DOHH2 (cell line): ENCODE measurements around the gene VPS45.
"Not testable (repeated sequence)": the region's sequence is repeated elsewhere in the genome, so short reads cannot be mapped to it uniquely, and the experiment has no call there.

Source experiments
- H3F3A ChIP-seq: fragments of 200-600 bp; sonication (generic), shearing (Covaris generic); 2 replicates; pipeline ENCODE4 v1.6.0; 2016; ENCODE audit warnings: antibody characterized with exemption, mild to moderate bottlenecking; ENCODE audit not compliant: control insufficient read depth, insufficient read depth
- H3K27ac ChIP-seq: fragments of 200-600 bp; sonication (generic); 2 replicates; pipeline ENCODE4 v1.5.1; 2014; ENCODE audit warnings: low read depth, mild to moderate bottlenecking, low read length, moderate library complexity
- H3K27me3 ChIP-seq: fragments of 200-600 bp; sonication (generic); 2 replicates; pipeline ENCODE4 v1.6.1; 2014; ENCODE audit warnings: mild to moderate bottlenecking, low read length, mixed read lengths; ENCODE audit not compliant: control insufficient read depth
- H3K36me3 ChIP-seq: fragments of 200-600 bp; sonication (generic); 2 replicates; pipeline ENCODE4 v1.6.1; 2014; ENCODE audit warnings: mild to moderate bottlenecking, low read length, moderate library complexity, mixed read lengths; ENCODE audit not compliant: control insufficient read depth
- H3K4me1 ChIP-seq: fragments of 200-600 bp; sonication (generic); 2 replicates; pipeline ENCODE4 v1.6.1; 2014; ENCODE audit warnings: mild to moderate bottlenecking, low read length, mixed read lengths; ENCODE audit not compliant: control insufficient read depth
- H3K4me2 ChIP-seq: fragments of 200-600 bp; sonication (generic); 2 replicates; pipeline ENCODE4 v1.6.0; 2014; ENCODE audit warnings: mild to moderate bottlenecking, low read length, moderate library complexity
- H3K4me3 ChIP-seq: fragments of 200-600 bp; sonication (generic); 2 replicates; pipeline ENCODE4 v1.5.1; 2014; ENCODE audit warnings: mild to moderate bottlenecking, low read length, mixed read lengths
- H3K79me2 ChIP-seq: fragments of 200-600 bp; sonication (generic); 2 replicates; pipeline ENCODE4 v1.6.1; 2014; ENCODE audit warnings: mild to moderate bottlenecking, low read length, mixed read lengths; ENCODE audit not compliant: control insufficient read depth
- H3K9me2 ChIP-seq: fragments of 200-600 bp; sonication (generic); replicated peaks from 2 replicates; pipeline ENCODE4 v1.6.1; 2014; ENCODE audit warnings: mild to moderate bottlenecking, low read length, mixed read lengths; ENCODE audit not compliant: control insufficient read depth
- H3K9me3 ChIP-seq: fragments of 200-600 bp; sonication (generic); 2 replicates; pipeline ENCODE4 v1.6.1; 2014; ENCODE audit warnings: antibody characterized with exemption, low read length, mixed read lengths; ENCODE audit not compliant: control insufficient read depth, insufficient read depth
- H4K20me1 ChIP-seq: fragments of 200-600 bp; sonication (generic); 2 replicates; pipeline ENCODE4 v1.6.0; 2014; ENCODE audit warnings: low read depth, mild to moderate bottlenecking, antibody characterized with exemption, low read length, moderate library complexity; ENCODE audit not compliant: control insufficient read depth, insufficient read depth
- CTCF ChIP-seq: fragments of 200-600 bp; sonication (generic); IDR thresholded peaks from one replicate; pipeline ENCODE4 v1.5.1; 2014; ENCODE audit warnings: antibody characterized with exemption, mild to moderate bottlenecking, low read depth, low read length; ENCODE audit not compliant: poor library complexity, severe bottlenecking
- EZH2phosphoT487 ChIP-seq: fragments of 200-600 bp; sonication (generic); IDR thresholded peaks from 2 replicates; pipeline ENCODE4 v1.6.1; 2017; ENCODE audit warnings: borderline replicate concordance, mild to moderate bottlenecking, antibody characterized with exemption, low read length, moderate library complexity, mixed read lengths

VPS45 gene

GRCh38 chr1:150028322-150028721 is 39.3 kb upstream of the VPS45 start:
- Histone ChIP-seq H3K9me2 (no peaks in the 10 kb centered on the region), H3K27ac (no peak overlapping the region), H4K20me1 (no peaks in the 10 kb centered on the region), H3K79me2 (no peaks in the 10 kb centered on the region), H3K27me3 (peaks cover 27% of the 10 kb centered on the region), H3F3A (no peaks in the 10 kb centered on the region), H3K9me3 (no peaks in the 10 kb centered on the region), H3K4me3 (no peak overlapping the region), H3K4me1 (no peaks in the 10 kb centered on the region), H3K4me2 (no peak overlapping the region), H3K36me3 (no peaks in the 10 kb centered on the region)
- TF ChIP-seq CTCF = no peak

GRCh38 chr1:150034336-150034735 is 33.2 kb upstream of the VPS45 start:
- no peak for TF ChIP-seq CTCF
- TF ChIP-seq EZH2phosphoT487 = no peak
- no peaks in the 10 kb centered on the region for H4K20me1 ChIP-seq
- no peak overlapping the region for H3K27ac ChIP-seq
- no peak overlapping the region for H3K4me3 ChIP-seq
- H3K9me2 ChIP-seq = no peaks in the 10 kb centered on the region
- H3K9me3 ChIP-seq = no peaks in the 10 kb centered on the region
- H3K4me1 ChIP-seq = no peaks in the 10 kb centered on the region
- no peak overlapping the region for H3K4me2 ChIP-seq
- H3F3A ChIP-seq = no peaks in the 10 kb centered on the region
- H3K79me2 ChIP-seq = no peaks in the 10 kb centered on the region
- H3K36me3 ChIP-seq = no peaks in the 10 kb centered on the region
- peaks cover 13% of the 10 kb centered on the region for H3K27me3 ChIP-seq

GRCh38 chr1:150049926-150050325 is 17.6 kb upstream of the VPS45 start:
- H3K4me1 ChIP-seq = peaks cover 8% of the 10 kb centered on the region
- H3K9me2 ChIP-seq = no peaks in the 10 kb centered on the region
- 0 out of 2 replicates have a peak, but pooled peaks cover 2% of the 10 kb centered on the region for H3F3A ChIP-seq
- peaks cover 6% of the 10 kb centered on the region; the same call in 1 of the 2 replicates for H3K27me3 ChIP-seq
- no peak for TF ChIP-seq EZH2phosphoT487
- no peak for TF ChIP-seq CTCF
- H4K20me1 ChIP-seq = no peaks in the 10 kb centered on the region
- no peaks in the 10 kb centered on the region for H3K9me3 ChIP-seq
- no peak overlapping the region for H3K4me3 ChIP-seq
- no peaks in the 10 kb centered on the region for H3K36me3 ChIP-seq
- H3K27ac ChIP-seq = no peak overlapping the region
- H3K79me2 ChIP-seq = no peaks in the 10 kb centered on the region
- H3K4me2 ChIP-seq = no peak overlapping the region

- Histone ChIP-seq H3K27me3 (peaks cover 7% of the 10 kb centered on the region; the same call in 1 of the 2 replicates), H3K4me3 (no peak overlapping the region), H3K36me3 (no peaks in the 10 kb centered on the region), H3K27ac (no peak overlapping the region), H3K79me2 (no peaks in the 10 kb centered on the region), H3K9me2 (no peaks in the 10 kb centered on the region), H3K4me2 (no peak overlapping the region), H3K9me3 (no peaks in the 10 kb centered on the region), H3F3A (0 out of 2 replicates have a peak, but pooled peaks cover 2% of the 10 kb centered on the region), H3K4me1 (peaks cover 8% of the 10 kb centered on the region), H4K20me1 (no peaks in the 10 kb centered on the region)
- TF ChIP-seq CTCF (no peak), EZH2phosphoT487 (no peak)
These were observed 16.5 kb upstream of the VPS45 start for GRCh38 chr1:150051089-150051373.

GRCh38 chr1:150051905-150052412 is 15.6 kb upstream of the VPS45 start:
- not testable (repeated sequence) for H3K27ac ChIP-seq, H4K20me1 ChIP-seq, H3K9me3 ChIP-seq, H3K79me2 ChIP-seq, H3K4me1 ChIP-seq, H3K9me2 ChIP-seq, H3K4me3 ChIP-seq, H3F3A ChIP-seq, H3K36me3 ChIP-seq
- H3K27me3 ChIP-seq = peaks cover 13% of the 10 kb centered on the region; the same call in 1 of the 2 replicates
- H3K4me2 ChIP-seq = peak overlapping the region; percentile 24
